ENCODE data around the gene KAT6B. TPM values are rescaled to one million over a fixed set of nuclear protein-coding genes. Genes with fewer than 3 reads are reported as not detected.

Gene KAT6B
- 303 and 315 TPM in 2 replicates for total RNA-seq (2013; cell fraction: nucleolus; rRNA removed)
- total RNA-seq (2014; rRNA removed) (16.5 and 18.3 TPM in 2 replicates), total RNA-seq (2014; rRNA removed; fragmentation: Illumina TruSeq; extraction: Trizol) (16.7 and 17.5 TPM in 2 replicates), total RNA-seq (2021) (22.6 and 24.8 TPM in 2 replicates), polyA plus RNA-seq (2011; rRNA removed) (6.7 and 7.6 TPM in 2 replicates), polyA plus RNA-seq (2014; fragmentation: Illumina TruSeq; extraction: Trizol) (17.6 and 19.1 TPM in 2 replicates), polyA plus RNA-seq (2014; fragmentation: Nextera tagmentation; extraction: Ambion mirVana) (1 to 10 TPM; 2.7 to 5.3 TPM), polyA plus RNA-seq (2014; rRNA removed) (8.1 and 9.7 TPM in 2 replicates), polyA plus RNA-seq (2016; fragmentation: Nextera tagmentation; extraction: Ambion mirVana) (10 to 100 TPM; 15.0 to 17.4 TPM), polyA minus RNA-seq (2011; rRNA and poly(A)+ RNA removed) (42.9 and 45.0 TPM in 2 replicates), Bru-seq, nascent RNA (percentile 79 among the genes with signal in this experiment), BruChase-seq, experiment 1, labeled RNA remaining after a 6-hour chase (percentile 68 among the genes with signal in this experiment), BruChase-seq, experiment 2, labeled RNA remaining after a 2-hour chase (percentile 74 among the genes with signal in this experiment)
- 8.5 TPM for polyA plus RNA-seq (2011; ENCODE audit: low read depth)
- polyA plus RNA-seq (2011; cell fraction: cytosol; rRNA removed) = 5.8 and 9.8 TPM in 2 replicates
- 17.1 and 23.0 TPM in 2 replicates for polyA plus RNA-seq (2011; cell fraction: nucleus; rRNA removed)
- 10.5 and 12.2 TPM in 2 replicates for polyA plus RNA-seq (2012)
- polyA minus RNA-seq (2011; cell fraction: cytosol; rRNA and poly(A)+ RNA removed) = 7.9 and 9.0 TPM in 2 replicates
- 53.1 and 90.8 TPM in 2 replicates for polyA minus RNA-seq (2011; cell fraction: nucleus; rRNA and poly(A)+ RNA removed)
- long read RNA-seq, experiment 1, partial matches to known transcripts = 4 of 6 reads
- long read RNA-seq, experiment 1, other reads (novel, unspliced or antisense) = 1 of 6 reads
- long read RNA-seq, experiment 2, partial matches to known transcripts = 41 of 57 reads
- long read RNA-seq, experiment 2, other reads (novel, unspliced or antisense) = 15 of 57 reads

DNA sequence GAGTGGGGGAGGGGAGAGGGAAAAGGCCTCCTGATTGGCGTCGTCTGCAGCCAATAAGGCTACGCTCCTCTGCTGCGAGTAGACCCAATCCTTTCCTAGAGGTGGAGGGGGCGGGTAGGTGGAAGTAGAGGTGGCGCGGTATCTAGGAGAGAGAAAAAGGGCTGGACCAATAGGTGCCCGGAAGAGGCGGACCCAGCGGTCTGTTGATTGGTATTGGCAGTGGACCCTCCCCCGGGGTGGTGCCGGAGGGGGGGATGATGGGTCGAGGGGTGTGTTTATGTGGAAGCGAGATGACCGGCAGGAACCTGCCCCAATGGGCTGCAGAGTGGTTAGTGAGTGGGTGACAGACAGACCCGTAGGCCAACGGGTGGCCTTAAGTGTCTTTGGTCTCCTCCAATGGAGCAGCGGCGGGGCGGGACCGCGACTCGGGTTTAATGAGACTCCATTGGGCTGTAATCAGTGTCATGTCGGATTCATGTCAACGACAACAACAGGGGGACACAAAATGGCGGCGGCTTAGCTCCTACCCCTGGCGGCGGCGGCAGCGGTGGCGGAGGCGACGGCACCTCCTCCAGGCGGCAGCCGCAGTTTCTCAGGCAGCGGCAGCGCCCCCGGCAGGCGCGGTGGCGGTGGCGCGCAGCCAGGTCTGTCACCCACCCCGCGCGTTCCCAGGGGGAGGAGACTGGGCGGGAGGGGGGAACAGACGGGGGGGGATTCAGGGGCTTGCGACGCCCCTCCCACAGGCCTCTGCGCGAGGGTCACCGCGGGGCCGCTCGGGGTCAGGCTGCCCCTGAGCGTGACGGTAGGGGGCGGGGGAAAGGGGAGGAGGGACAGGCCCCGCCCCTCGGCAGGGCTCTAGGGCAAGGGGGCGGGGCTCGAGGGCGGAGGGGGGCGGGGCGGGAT lies at the start of gene KAT6B:
TSS of gene KAT6B (plus strand) at position 459 of the 903 bp plus-strand sequence. CDS start 16,258 bp downstream, outside the sequence.
- H4K20me1 ChIP-seq (ENCODE audit: control insufficient read depth, insufficient read depth) = no peaks in the 10 kb centered on the region
- peaks cover 41% of the 10 kb centered on the region for H3K79me2 ChIP-seq (ENCODE audit: control insufficient read depth, insufficient read depth, low read length)
- H3K4me3 ChIP-seq = peak within 1 kb of the TSS; percentile 93
- RAD21 ChIA-PET (ENCODE audit: unreplicated experiment) = interaction anchor here (0.6 to 3.1 kb wide), 33 partner anchors 24 to 557 kb away, joined by 3 to 23 read pairs (median 4); no protein-coding TSS in a partner anchor
- in situ Hi-C loops (cut with MboI) (no loop called here), intact Hi-C loops (cut with micrococcal nuclease; ENCODE audit: unreplicated experiment) (loop anchor here (2.0 to 10.0 kb wide), 6 partner anchors 149 to 672 kb away; partner anchors contain the start of genes ADK and AP3M1)
- DNase-seq (ENCODE audit: low read depth, low spot score) (peak; percentile 100), ATAC-seq (peak; percentile 90), FAIRE-seq (peak; percentile 97)
- peak within 1 kb of the TSS; percentile 72 for H2AFZ ChIP-seq (ENCODE audit: control insufficient read depth, low read depth, low read length)
- SMC1A ChIA-PET (ENCODE audit: uncharacterized antibody, unreplicated experiment) = interaction anchor here (0.5 to 4.6 kb wide), 11 partner anchors 27 to 239 kb away, joined by 3 to 22 read pairs (median 3); no protein-coding TSS in a partner anchor
- H3K27me3 ChIP-seq (replicated peaks in 1 of 2; ENCODE audit: control insufficient read depth in 2 of 2, insufficient read depth in 2 of 2, low read length in 1 of 2) = no peaks in the 10 kb centered on the region
- H3K9ac ChIP-seq (ENCODE audit: control insufficient read depth, insufficient read depth, low read length) = peak within 1 kb of the TSS; percentile 92
- H3K4me2 ChIP-seq (ENCODE audit: control insufficient read depth, insufficient read depth) = peak within 1 kb of the TSS; percentile 94
- no TSS peak for BruUV-seq (replicated peaks)
- POLR2A ChIA-PET = interaction anchor here (0.6 to 2.3 kb wide), 18 partner anchors 27 to 907 kb away, joined by 3 to 12 read pairs (median 4); no protein-coding TSS in a partner anchor
- no peaks in the 10 kb centered on the region for H3K36me3 ChIP-seq (ENCODE audit: control insufficient read depth in 2 of 2, insufficient read depth in 2 of 2, low read length in 1 of 2)
- 0% methylated on average over 40 of the region's 67 CpGs for WGBS (ENCODE audit: insufficient coverage, insufficient replicate concordance, low lambda C conversion rate, missing lambda C conversion rate)
- H3K9me3 ChIP-seq (replicated peaks; ENCODE audit: control insufficient read depth, insufficient read depth, low read length) = no peaks in the 10 kb centered on the region; the same call in 2 of the 3 replicates
- CTCF ChIA-PET = interaction anchor here (1.3 kb wide), 1 partner anchor 151 kb away, joined by 8 read pairs; no protein-coding TSS in a partner anchor
- peaks cover 9% of the 10 kb centered on the region; the same call in 1 of the 2 replicates for H3K4me1 ChIP-seq (ENCODE audit: control insufficient read depth, insufficient read depth, low read length)
- peak within 1 kb of the TSS; percentile 91 for H3K27ac ChIP-seq (ENCODE audit: control insufficient read depth, insufficient read depth)
- TF ChIP-seq, protein P1, sequence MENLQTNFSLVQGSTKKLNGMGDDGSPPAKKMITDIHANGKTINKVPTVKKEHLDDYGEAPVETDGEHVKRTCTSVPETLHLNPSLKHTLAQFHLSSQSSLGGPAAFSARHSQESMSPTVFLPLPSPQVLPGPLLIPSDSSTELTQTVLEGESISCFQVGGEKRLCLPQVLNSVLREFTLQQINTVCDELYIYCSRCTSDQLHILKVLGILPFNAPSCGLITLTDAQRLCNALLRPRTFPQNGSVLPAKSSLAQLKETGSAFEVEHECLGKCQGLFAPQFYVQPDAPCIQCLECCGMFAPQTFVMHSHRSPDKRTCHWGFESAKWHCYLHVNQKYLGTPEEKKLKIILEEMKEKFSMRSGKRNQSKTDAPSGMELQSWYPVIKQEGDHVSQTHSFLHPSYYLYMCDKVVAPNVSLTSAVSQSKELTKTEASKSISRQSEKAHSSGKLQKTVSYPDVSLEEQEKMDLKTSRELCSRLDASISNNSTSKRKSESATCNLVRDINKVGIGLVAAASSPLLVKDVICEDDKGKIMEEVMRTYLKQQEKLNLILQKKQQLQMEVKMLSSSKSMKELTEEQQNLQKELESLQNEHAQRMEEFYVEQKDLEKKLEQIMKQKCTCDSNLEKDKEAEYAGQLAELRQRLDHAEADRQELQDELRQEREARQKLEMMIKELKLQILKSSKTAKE (IDR thresholded peaks at IDR 0.05; ENCODE audit: low read depth, poor library complexity, severe bottlenecking) = peak; percentile 95
- TF ChIP-seq, protein P2, sequence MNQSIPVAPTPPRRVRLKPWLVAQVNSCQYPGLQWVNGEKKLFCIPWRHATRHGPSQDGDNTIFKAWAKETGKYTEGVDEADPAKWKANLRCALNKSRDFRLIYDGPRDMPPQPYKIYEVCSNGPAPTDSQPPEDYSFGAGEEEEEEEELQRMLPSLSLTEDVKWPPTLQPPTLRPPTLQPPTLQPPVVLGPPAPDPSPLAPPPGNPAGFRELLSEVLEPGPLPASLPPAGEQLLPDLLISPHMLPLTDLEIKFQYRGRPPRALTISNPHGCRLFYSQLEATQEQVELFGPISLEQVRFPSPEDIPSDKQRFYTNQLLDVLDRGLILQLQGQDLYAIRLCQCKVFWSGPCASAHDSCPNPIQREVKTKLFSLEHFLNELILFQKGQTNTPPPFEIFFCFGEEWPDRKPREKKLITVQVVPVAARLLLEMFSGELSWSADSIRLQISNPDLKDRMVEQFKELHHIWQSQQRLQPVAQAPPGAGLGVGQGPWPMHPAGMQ (IDR thresholded peaks at IDR 0.05; ENCODE audit: borderline replicate concordance) = peak; percentile 0; the same call in 1 of the 2 replicates
- TF ChIP-seq DPF2 (IDR thresholded peaks at IDR 0.05) (peak; percentile 100), CHD1 (IDR thresholded peaks at IDR 0.05; ENCODE audit: low read depth, low read length) (no peak), NR2C2 (IDR thresholded peaks at IDR 0.05; ENCODE audit: borderline replicate concordance, control insufficient read depth, insufficient read length, low read depth) (no peak)
- TF ChIP-seq, protein P3, sequence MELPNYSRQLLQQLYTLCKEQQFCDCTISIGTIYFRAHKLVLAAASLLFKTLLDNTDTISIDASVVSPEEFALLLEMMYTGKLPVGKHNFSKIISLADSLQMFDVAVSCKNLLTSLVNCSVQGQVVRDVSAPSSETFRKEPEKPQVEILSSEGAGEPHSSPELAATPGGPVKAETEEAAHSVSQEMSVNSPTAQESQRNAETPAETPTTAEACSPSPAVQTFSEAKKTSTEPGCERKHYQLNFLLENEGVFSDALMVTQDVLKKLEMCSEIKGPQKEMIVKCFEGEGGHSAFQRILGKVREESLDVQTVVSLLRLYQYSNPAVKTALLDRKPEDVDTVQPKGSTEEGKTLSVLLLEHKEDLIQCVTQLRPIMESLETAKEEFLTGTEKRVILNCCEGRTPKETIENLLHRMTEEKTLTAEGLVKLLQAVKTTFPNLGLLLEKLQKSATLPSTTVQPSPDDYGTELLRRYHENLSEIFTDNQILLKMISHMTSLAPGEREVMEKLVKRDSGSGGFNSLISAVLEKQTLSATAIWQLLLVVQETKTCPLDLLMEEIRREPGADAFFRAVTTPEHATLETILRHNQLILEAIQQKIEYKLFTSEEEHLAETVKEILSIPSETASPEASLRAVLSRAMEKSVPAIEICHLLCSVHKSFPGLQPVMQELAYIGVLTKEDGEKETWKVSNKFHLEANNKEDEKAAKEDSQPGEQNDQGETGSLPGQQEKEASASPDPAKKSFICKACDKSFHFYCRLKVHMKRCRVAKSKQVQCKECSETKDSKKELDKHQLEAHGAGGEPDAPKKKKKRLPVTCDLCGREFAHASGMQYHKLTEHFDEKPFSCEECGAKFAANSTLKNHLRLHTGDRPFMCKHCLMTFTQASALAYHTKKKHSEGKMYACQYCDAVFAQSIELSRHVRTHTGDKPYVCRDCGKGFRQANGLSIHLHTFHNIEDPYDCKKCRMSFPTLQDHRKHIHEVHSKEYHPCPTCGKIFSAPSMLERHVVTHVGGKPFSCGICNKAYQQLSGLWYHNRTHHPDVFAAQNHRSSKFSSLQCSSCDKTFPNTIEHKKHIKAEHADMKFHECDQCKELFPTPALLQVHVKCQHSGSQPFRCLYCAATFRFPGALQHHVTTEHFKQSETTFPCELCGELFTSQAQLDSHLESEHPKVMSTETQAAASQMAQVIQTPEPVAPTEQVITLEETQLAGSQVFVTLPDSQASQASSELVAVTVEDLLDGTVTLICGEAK (IDR thresholded peaks at IDR 0.05; ENCODE audit: borderline replicate concordance) = peak; percentile 87; the same call in 1 of the 2 replicates
